Coronary artery (tissue), 2 donors: ENCODE data around the gene ALG8.
A peak's percentile ranks its signal among the peaks of the same experiment; 100 is the strongest.
"Not testable (repeated sequence)": the region's sequence is repeated elsewhere in the genome, so short reads cannot be mapped to it uniquely, and the experiment has no call there.

Experiments
- DNase-seq: peaks from one replicate; pipeline ENCODE4 v3.0.0-alpha.2; 2017; ENCODE audit warnings: low spot score
- H3K27ac ChIP-seq, 2 donors: fragments of 200-600 bp; sonication (generic); one replicate each; pipeline ENCODE4 v1.5.1; 2016 to 2019
- H3K4me3 ChIP-seq: fragments of 200-600 bp; sonication (generic); 2 replicates; pipeline ENCODE4 v1.5.1; 2016; ENCODE audit warnings: mild to moderate bottlenecking, moderate library complexity
- TF ChIP-seq, protein P1 (sequence below): fragments of 200-600 bp; sonication (generic); IDR thresholded peaks from one replicate; pipeline ENCODE4 v1.5.1; 2019; ENCODE audit warnings: antibody characterized with exemption

The ALG8 gene

DNA sequence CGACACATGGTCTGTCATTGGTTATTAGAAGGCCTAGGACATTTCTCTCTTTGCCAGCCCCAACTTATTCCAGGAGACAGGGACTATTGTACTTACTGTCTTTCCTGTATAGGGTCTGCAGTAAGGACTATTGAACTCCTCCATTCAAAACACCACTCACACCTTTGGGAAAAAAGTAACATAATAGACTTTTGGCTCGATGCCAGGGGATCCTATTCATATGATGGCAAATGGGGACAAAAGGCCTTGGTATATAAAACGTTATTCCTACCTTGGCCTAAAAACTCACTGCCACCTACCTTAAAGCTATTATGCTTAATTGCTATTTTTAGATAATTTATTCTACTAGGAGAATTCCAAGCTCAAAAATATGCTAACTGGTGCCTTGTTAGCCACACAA is 53.5 kb downstream of the ALG8 start:
- Histone ChIP-seq H3K27ac (no peak overlapping the region), H3K4me3 (no peak overlapping the region)
- no peak for DNase-seq
- TF ChIP-seq, protein P1, sequence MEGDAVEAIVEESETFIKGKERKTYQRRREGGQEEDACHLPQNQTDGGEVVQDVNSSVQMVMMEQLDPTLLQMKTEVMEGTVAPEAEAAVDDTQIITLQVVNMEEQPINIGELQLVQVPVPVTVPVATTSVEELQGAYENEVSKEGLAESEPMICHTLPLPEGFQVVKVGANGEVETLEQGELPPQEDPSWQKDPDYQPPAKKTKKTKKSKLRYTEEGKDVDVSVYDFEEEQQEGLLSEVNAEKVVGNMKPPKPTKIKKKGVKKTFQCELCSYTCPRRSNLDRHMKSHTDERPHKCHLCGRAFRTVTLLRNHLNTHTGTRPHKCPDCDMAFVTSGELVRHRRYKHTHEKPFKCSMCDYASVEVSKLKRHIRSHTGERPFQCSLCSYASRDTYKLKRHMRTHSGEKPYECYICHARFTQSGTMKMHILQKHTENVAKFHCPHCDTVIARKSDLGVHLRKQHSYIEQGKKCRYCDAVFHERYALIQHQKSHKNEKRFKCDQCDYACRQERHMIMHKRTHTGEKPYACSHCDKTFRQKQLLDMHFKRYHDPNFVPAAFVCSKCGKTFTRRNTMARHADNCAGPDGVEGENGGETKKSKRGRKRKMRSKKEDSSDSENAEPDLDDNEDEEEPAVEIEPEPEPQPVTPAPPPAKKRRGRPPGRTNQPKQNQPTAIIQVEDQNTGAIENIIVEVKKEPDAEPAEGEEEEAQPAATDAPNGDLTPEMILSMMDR, result no peak

DNA sequence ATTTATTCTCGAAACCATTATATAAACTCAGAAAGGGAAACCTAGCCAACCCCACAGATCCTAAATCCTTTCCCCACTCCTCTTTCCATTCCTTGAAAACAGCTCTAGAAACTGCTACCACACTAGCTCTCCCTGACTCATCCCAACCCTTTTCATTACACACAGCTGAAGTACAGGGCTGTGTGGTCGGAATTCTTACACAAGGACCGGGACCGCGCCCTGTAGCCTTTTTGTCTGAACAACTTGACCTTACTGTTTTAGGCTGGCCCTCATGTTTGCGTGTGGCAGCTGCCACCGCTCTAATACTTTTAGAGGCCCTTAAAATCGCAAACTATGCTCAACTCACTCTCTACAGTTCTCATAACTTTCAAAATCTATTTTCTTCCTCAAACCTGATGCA is 54.9 kb downstream of the ALG8 start:
- H3K4me3 ChIP-seq, DNase-seq, H3K27ac ChIP-seq: not testable (repeated sequence)

DNA sequence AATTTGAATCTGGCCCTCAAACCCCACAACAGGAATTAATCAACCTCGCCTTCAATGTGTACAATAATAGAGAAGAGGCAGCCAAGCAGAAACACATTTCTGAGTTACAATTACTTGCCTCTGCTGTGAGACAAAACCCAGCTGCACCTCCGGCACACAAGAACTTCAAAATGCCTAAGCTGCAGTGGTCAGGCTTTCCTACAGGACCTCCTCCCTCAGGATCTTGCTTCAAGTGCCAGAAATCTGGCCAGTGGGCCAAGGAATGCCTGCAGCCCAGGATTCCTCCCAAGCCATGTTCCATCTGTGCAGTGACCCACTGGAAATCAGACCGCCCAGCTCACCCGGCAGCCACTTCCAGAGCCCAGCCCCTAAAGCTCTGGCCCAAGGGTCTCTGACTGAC is 56.4 kb downstream of the ALG8 start:
- Histone ChIP-seq H3K4me3 (no peak overlapping the region), H3K27ac (no peak overlapping the region)
- DNase-seq, result no peak
- TF ChIP-seq, protein P1, result no peak

DNA sequence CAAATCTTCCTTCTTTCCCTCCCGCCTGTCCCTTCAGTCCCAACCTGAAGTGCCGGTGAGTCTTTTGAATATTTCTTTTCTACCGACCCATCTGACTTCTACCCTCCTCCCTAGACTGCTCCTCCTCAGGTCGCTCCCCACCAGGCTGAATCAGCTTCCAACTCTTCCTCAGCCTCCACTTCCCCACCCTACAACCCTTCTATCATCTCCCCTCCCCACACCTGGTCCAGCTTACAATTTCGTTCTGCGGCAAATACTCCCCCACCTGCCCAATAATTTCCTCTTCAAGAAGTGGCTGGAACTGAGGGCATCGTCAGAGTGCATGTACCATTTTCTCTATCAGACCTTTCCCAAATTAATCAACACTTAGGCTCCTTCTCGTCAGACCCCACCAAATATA is 57.3 kb downstream of the ALG8 start:
- no peak for DNase-seq
- H3K4me3 ChIP-seq, result no peak overlapping the region
- H3K27ac ChIP-seq, result no peak overlapping the region
- TF ChIP-seq, protein P1, result no peak

DNA sequence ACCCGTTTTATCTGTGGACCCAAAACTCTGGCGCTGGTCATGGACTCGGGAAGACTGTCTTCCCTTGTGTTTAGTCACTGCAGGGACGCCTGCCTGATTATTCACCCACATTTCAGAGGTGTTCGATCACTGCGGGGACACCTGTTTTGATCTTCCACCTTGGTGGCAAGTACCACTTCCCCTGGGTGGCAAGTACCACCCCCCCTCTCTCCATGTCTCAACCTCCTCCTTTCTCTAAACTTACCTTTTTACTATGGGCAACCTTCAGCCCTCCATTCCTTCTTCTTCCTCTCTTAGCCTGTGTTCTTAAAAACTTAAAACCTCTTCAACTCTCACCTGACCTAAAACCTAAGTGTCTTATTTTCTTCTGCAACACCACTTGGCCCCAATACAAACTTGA is 57.8 kb downstream of the ALG8 start:
- DNase-seq, result no peak
- TF ChIP-seq, protein P1, result no peak
- no peak overlapping the region for H3K4me3 ChIP-seq
- no peak overlapping the region for H3K27ac ChIP-seq

DNA sequence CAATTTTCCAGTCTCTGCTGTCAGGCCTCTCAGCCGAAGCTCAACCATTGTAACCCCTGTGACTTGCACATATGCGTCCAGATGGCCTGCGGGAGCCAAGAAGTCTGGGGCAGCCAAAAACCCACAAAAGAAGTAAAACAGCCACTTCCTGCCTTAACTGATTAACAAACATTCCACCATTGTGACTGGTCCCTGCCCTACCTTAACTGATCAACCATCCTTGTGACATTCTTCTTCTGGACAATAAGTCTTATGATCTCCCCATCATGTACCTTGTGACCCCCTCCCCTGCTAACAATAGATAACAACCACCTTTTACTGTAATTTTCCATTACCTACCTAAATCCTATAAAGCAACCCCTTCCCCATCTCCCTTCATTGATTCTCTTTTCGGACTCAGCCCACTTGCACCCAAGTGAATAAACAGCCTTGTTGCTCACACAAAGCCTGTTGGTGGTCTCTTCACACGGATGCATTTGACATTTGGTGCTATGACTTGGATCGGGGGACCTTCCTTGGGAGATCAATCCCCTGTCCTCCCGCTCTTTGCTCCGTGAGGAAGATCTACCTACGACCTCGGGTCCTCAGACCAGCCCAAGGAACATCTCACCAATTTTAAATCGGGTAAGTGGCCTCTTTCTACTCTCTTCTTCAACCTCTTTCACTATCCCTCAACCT is 58.5 kb downstream of the ALG8 start:
- TF ChIP-seq, protein P1, result no peak
- DNase-seq, result no peak
- no peak overlapping the region for H3K4me3 ChIP-seq
- no peak overlapping the region for H3K27ac ChIP-seq

DNA sequence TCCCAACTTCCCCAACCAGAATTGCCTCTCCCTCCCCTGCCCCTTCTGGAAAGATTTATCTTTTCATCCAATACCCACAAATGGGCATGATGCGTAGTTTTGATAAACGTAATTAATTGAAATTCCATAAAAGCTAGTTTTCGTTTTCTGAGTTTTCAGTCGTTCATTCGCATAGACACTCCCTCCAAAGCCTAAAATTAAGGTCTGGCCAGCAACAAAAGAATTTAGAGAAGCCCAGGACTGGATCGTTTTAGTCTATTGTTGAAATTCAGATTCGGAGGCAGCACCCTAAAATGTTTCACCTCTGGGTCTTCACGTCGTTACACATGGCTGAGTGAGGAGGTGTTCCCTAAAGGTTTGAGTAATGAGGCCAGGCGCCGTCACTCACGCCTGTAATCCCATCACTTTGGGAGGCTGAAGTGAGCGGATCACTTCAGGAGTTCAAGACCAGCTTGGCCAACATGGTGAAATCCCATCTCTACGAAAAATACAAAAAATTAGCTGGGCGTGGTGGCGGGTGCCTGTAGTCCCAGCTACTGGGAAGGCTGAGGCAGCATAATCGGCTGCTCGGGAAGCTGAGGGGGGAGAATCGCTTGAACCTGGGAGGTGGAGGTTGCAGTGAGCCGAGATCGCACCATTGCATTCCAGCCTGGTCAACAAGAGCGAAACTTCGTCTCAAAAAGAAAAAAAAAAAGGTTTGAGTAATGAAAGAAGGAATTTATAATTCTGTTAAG is 59.2 kb downstream of the ALG8 start:
- Histone ChIP-seq H3K27ac (peak overlapping the region; percentile 61 to 78), H3K4me3 (peak overlapping the region; percentile 84)
- TF ChIP-seq, protein P1, result no peak
- DNase-seq, result no peak
